H1 (cell line): ENCODE results near the gene FRMD4A. TPM values are rescaled to one million over a fixed set of nuclear protein-coding genes. Genes with fewer than 3 reads are reported as not detected.

ENCODE experiments used
- CTCF ChIA-PET: fragments of 300-600 bp; sonication (Branson Sonifier 250); formaldehyde crosslinking; loops from one replicate; lab custom pipeline; 2021; ENCODE audit not compliant: partially characterized antibody; lab: Charles Lee
- POLR2A ChIA-PET: fragments of 300-600 bp; sonication (Branson Sonifier 250); formaldehyde crosslinking; loops from one replicate; lab custom pipeline; 2021; ENCODE audit warnings: inconsistent platforms; ENCODE audit not compliant: partially characterized antibody; lab: Charles Lee
- DNase-seq, 2 experiments: peaks; one replicate each; pipeline versions ENCODE4 v3.0.0 to v3.0.0-alpha.2; 2010 to 2022; ENCODE audit warnings: low spot score in 2 of 2, low read depth in 1 of 2, mixed read lengths in 1 of 2
- FAIRE-seq: peaks from 2 replicates; lab custom pipeline; 2011; peaks lifted over from hg19 to GRCh38; lab: Jason Lieb, UNC
- H2AFZ ChIP-seq: 2 replicates; pipeline ENCODE4 v1.8.1; 2012; ENCODE audit warnings: low read length, inconsistent platforms
- H2AK5ac ChIP-seq: 2 replicates; pipeline ENCODE4 v1.6.1; 2013; ENCODE audit warnings: low read depth, low read length
- H2BK120ac ChIP-seq: replicated peaks from 2 replicates; pipeline ENCODE3; 2013; ENCODE audit warnings: low read depth, low read length, inconsistent platforms
- H2BK12ac ChIP-seq: 2 replicates; pipeline ENCODE4 v1.6.1; 2013; ENCODE audit warnings: low read depth, low read length
- H2BK15ac ChIP-seq: 2 replicates; pipeline ENCODE4 v1.6.1; 2013; ENCODE audit warnings: low read length
- H2BK20ac ChIP-seq: 2 replicates; pipeline ENCODE4 v1.6.1; 2013; ENCODE audit warnings: low read length
- H2BK5ac ChIP-seq: 2 replicates; pipeline ENCODE4 v1.6.1; 2013; ENCODE audit warnings: low read depth, low read length
- H3K14ac ChIP-seq: 2 replicates; pipeline ENCODE4 v1.6.1; 2013; ENCODE audit warnings: inconsistent platforms; ENCODE audit not compliant: insufficient read length
- H3K18ac ChIP-seq: 2 replicates; pipeline ENCODE4 v1.6.1; 2013; ENCODE audit warnings: low read length; ENCODE audit errors: extremely low read depth
- H3K23ac ChIP-seq: 2 replicates; pipeline ENCODE4 v1.6.1; 2013; ENCODE audit warnings: inconsistent platforms; ENCODE audit not compliant: insufficient read length
- H3K23me2 ChIP-seq: 2 replicates; pipeline ENCODE4 v1.6.1; 2013; ENCODE audit warnings: low read depth, low read length
- H3K27ac ChIP-seq: 2 replicates; pipeline ENCODE4 v1.6.1; 2011; ENCODE audit warnings: low read depth, low read length, inconsistent platforms
- H3K27me3 ChIP-seq, 4 experiments: replicated peaks in 1 of 4; 1 replicate in 1 of 4; 2 replicates in 3 of 4; pipeline versions ENCODE4 v1.6.1 to v1.8.1; 2011 to 2013; ENCODE audit warnings: low read length in 3 of 4, mild to moderate bottlenecking in 3 of 4, inconsistent platforms in 2 of 4, mixed read lengths in 2 of 4, moderate library complexity in 1 of 4; ENCODE audit not compliant: control insufficient read depth in 3 of 4, insufficient read depth in 3 of 4; ENCODE audit errors: extremely low read depth in 1 of 4
- H3K36me3 ChIP-seq, 4 experiments: 2 replicates each; pipeline versions ENCODE4 v1.6.1 to v1.8.1; 2011 to 2013; ENCODE audit warnings: mild to moderate bottlenecking in 4 of 4, low read length in 3 of 4, moderate library complexity in 2 of 4, control low read depth in 1 of 4, inconsistent platforms in 1 of 4; ENCODE audit not compliant: insufficient read depth in 4 of 4, control insufficient read depth in 2 of 4
- H3K4ac ChIP-seq: replicated peaks from 2 replicates; pipeline ENCODE3; 2013; ENCODE audit warnings: low read length, low read depth, mixed read lengths, inconsistent platforms; ENCODE audit not compliant: insufficient read length
- H3K4me1 ChIP-seq, 4 experiments: replicated peaks in 1 of 4; 1 replicate in 1 of 4; 2 replicates in 3 of 4; pipeline versions ENCODE4 v1.6.1 to v1.8.1; 2011 to 2013; ENCODE audit warnings: low read length in 3 of 4, inconsistent platforms in 2 of 4, mixed read lengths in 1 of 4; ENCODE audit not compliant: insufficient read depth in 4 of 4, control insufficient read depth in 3 of 4
- H3K4me2 ChIP-seq, 2 experiments: 2 replicates each; pipeline versions ENCODE4 v1.6.1 to v1.8.1; 2011 to 2013; ENCODE audit warnings: low read depth in 2 of 2, low read length in 2 of 2, control low read depth in 1 of 2, inconsistent platforms in 1 of 2, mild to moderate bottlenecking in 1 of 2; ENCODE audit not compliant: insufficient read depth in 1 of 2
- H3K4me3 ChIP-seq, 4 experiments: fragments of 200-600, 300-600 bp in 1 of 4; sonication (generic), shearing (Covaris generic), sonication (Bioruptor Twin) in 1 of 4; 2 replicates each; pipeline versions ENCODE4 v1.5.1 to v1.8.1; 2011 to 2016; ENCODE audit warnings: low read length in 4 of 4, low read depth in 3 of 4, control low read depth in 2 of 4, inconsistent platforms in 2 of 4, mild to moderate bottlenecking in 2 of 4, mixed read lengths in 1 of 4, moderate library complexity in 1 of 4; ENCODE audit not compliant: insufficient read depth in 2 of 4; ENCODE audit errors: extremely low read depth in 1 of 4
- H3K56ac ChIP-seq: replicated peaks from 2 replicates; pipeline ENCODE3; 2013; ENCODE audit warnings: low read depth, mild to moderate bottlenecking, mixed read lengths, low read length, inconsistent platforms; ENCODE audit not compliant: insufficient read length
- H3K79me1 ChIP-seq: 2 replicates; pipeline ENCODE4 v1.6.1; 2013; ENCODE audit warnings: low read depth, low read length, control low read depth
- H3K79me2 ChIP-seq, 2 experiments: 2 replicates each; pipeline versions ENCODE4 v1.6.1 to v1.8.1; 2012 to 2013; ENCODE audit warnings: low read length in 2 of 2, mild to moderate bottlenecking in 2 of 2, inconsistent platforms in 1 of 2; ENCODE audit not compliant: insufficient read depth in 2 of 2, control insufficient read depth in 1 of 2
- H3K9ac ChIP-seq, 4 experiments: replicated peaks in 1 of 4; 1 replicate in 1 of 4; 2 replicates in 3 of 4; pipeline versions ENCODE4 v1.6.1 to v1.8.1; 2011 to 2013; ENCODE audit warnings: low read depth in 3 of 4, low read length in 3 of 4, control low read depth in 2 of 4, mild to moderate bottlenecking in 2 of 4, moderate library complexity in 2 of 4, inconsistent platforms in 1 of 4; ENCODE audit errors: extremely low read depth in 1 of 4
- H3K9me3 ChIP-seq, 2 experiments: 2 replicates each; pipeline versions ENCODE4 v1.6.1 to v1.8.1; 2012 to 2013; ENCODE audit warnings: mild to moderate bottlenecking in 2 of 2, moderate library complexity in 2 of 2, control low read depth in 1 of 2, inconsistent platforms in 1 of 2, low read depth in 1 of 2, low read length in 1 of 2, mixed read lengths in 1 of 2; ENCODE audit not compliant: insufficient read depth in 2 of 2
- H4K20me1 ChIP-seq, 2 experiments: replicated peaks in 1 of 2; 2 replicates each; pipeline versions ENCODE3 to v1.8.1; 2011 to 2013; ENCODE audit warnings: inconsistent platforms in 2 of 2, low read length in 2 of 2, mild to moderate bottlenecking in 1 of 2; ENCODE audit not compliant: insufficient read depth in 2 of 2, control insufficient read depth in 1 of 2
- H4K5ac ChIP-seq: 2 replicates; pipeline ENCODE4 v1.6.1; 2013; ENCODE audit warnings: low read length, low read depth, mixed read lengths, inconsistent platforms; ENCODE audit not compliant: insufficient read length
- H4K8ac ChIP-seq: 2 replicates; pipeline ENCODE4 v1.8.0; 2013; ENCODE audit warnings: mild to moderate bottlenecking, moderate library complexity, low read length, inconsistent platforms; ENCODE audit not compliant: insufficient read depth; ENCODE audit errors: extremely low read depth
- H4K91ac ChIP-seq: replicated peaks from 2 replicates; pipeline ENCODE3; 2013; ENCODE audit warnings: low read length, mixed read lengths, inconsistent platforms; ENCODE audit not compliant: insufficient read length
- CBX8 ChIP-seq: fragments of 300-800, 300-1000 bp; sonication (generic); IDR thresholded peaks from 2 replicates; pipeline ENCODE4 v1.7.1; 2016; ENCODE audit warnings: low read depth, low read length, borderline replicate concordance
- CHD2 ChIP-seq: IDR thresholded peaks from 2 replicates; pipeline ENCODE4 v1.6.1; 2012; ENCODE audit warnings: low read length, improper control_type of control experiment
- GABPA ChIP-seq: IDR thresholded peaks from 2 replicates; pipeline ENCODE4 v1.6.1; 2011; ENCODE audit warnings: mild to moderate bottlenecking, low read length, moderate library complexity, borderline replicate concordance; ENCODE audit not compliant: insufficient read depth
- HDAC6 ChIP-seq: IDR thresholded peaks from one replicate; pipeline ENCODE4 v1.7.1; 2012; ENCODE audit warnings: low read depth, mild to moderate bottlenecking, inconsistent platforms, low read length, moderate library complexity
- RBBP5 ChIP-seq: IDR thresholded peaks from 2 replicates; pipeline ENCODE4 v1.7.1; 2012; ENCODE audit warnings: low read depth, mild to moderate bottlenecking, inconsistent platforms, low read length, moderate library complexity, borderline replicate concordance
- SIN3A ChIP-seq, 2 experiments: IDR thresholded peaks in 1 of 2; conservative IDR thresholded peaks in 1 of 2; 2 replicates each; pipeline ENCODE4 v1.6.1; 2011 to 2012; ENCODE audit warnings: low read length in 2 of 2, improper control_type of control experiment in 1 of 2, low read depth in 1 of 2, mild to moderate bottlenecking in 1 of 2
- SIX5 ChIP-seq: IDR thresholded peaks from 2 replicates; pipeline ENCODE4 v1.6.1; 2011; ENCODE audit warnings: mild to moderate bottlenecking, low read depth, low read length
- SUZ12 ChIP-seq: fragments of 200-600 bp; sonication (generic); IDR thresholded peaks from 2 replicates; pipeline ENCODE4 v1.6.1; 2012; ENCODE audit warnings: mild to moderate bottlenecking, inconsistent platforms, low read length, moderate library complexity, mixed read lengths
- whole genome bisulfite sequencing, 2 experiments: shearing (Covaris generic) in 1 of 2; methylation state at CpG; one replicate each; pipeline versions ENCODE4 v1.1.6 to v1.1.7; 2013 to 2015; ENCODE audit warnings: low lambda C conversion rate in 2 of 2, mixed read lengths in 2 of 2, inconsistent platforms in 1 of 2, low coverage in 1 of 2, missing lambda C conversion rate in 1 of 2; ENCODE audit not compliant: insufficient replicate concordance in 2 of 2, insufficient coverage in 1 of 2, insufficient read length in 1 of 2; ENCODE audit errors: extremely low coverage in 1 of 2, missing lambda C conversion rate in 1 of 2; 5-methylcytosine and 5-hydroxymethylcytosine counted together
- polyA plus RNA-seq, 7 experiments: library from polyadenylated mRNA; depleted of rRNA in 3 of 7; stranded (reverse) in 5 of 7; unstranded in 2 of 7; fragments of >200 nt in 5 of 7; fragments of 200-250 nt in 2 of 7; gene quantifications; 1 replicate in 5 of 7; 2 replicates in 1 of 7; 4 replicates in 1 of 7; pipeline versions ENCODE4 v1.2.1 to v1.2.3, GENCODE V29; 2011 to 2013; ENCODE audit warnings: missing spikeins in 2 of 7, mixed read lengths in 2 of 7
- total RNA-seq: library from RNA; stranded (reverse); fragmentation: NEBNext Ultra II Directional; extraction: Animal tissue kit (Norgen Biotek cat#: 25700); gene quantifications from 2 replicates; pipeline ENCODE4 v1.2.1, GENCODE V29; 2021
- TF ChIP-seq, protein P1 (sequence below): IDR thresholded peaks from 2 replicates; pipeline ENCODE4 v1.6.1; 2012; ENCODE audit warnings: inconsistent platforms

FRMD4A gene
- total and polyA plus RNA-seq, 2 of the 8 experiments (the other 6 are each of a cell fraction or from before 2014, with no cell fraction given) = 38.6 to 39.6 TPM

DNA sequence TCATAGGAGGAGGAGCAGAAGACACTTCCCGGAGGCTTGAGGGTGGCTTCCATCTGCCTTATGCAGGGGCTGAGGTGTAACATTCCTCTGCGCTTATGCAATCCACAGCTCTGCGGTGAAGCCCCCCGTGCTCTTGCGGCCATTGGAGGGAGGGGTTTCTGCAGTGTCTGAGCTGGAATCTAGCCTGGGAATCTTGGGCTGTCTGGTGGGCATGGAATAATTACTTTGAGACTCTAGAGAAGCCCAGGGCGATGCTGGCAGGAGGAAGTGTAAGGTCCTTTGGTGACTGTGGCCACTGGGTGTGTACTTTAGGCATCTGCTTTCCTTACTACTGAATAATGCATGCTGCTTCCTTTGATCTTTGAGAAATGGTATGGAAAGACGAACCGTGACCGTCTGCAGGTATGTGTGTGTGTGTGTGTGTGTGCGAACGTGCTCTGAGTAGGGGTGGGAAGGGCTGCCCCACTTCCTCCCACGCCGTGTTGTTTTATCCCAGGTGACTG lies 563.0 kb downstream of the FRMD4A start:
- no peaks in the 10 kb centered on the region for H3K79me2 ChIP-seq
- no peak overlapping the region for H3K4me2 ChIP-seq
- WGBS, 2 experiments = 89% methylated on average over 13 of the region's 13 CpGs; no CpG with 5 or more reads in 1 of the 2 experiments
- H2BK120ac ChIP-seq = no peak overlapping the region
- no peak overlapping the region for H2BK12ac ChIP-seq
- H3K36me3 ChIP-seq = no peaks in the 10 kb centered on the region
- H3K14ac ChIP-seq = no peak overlapping the region
- no peaks in the 10 kb centered on the region for H3K9me3 ChIP-seq
- H3K27me3 ChIP-seq = no peaks in the 10 kb centered on the region
- TF ChIP-seq HDAC6 (no peak), CHD2 (no peak), SUZ12 (no peak), RBBP5 (no peak), CBX8 (no peak), GABPA (no peak), SIN3A (conservative IDR thresholded peaks at IDR 0.05 in 1 of 2, IDR thresholded peaks at IDR 0.05 in 1 of 2; ENCODE audit: low read depth in 1 of 2, low read length in 2 of 2) (no peak), SIX5 (no peak)
- TF ChIP-seq, protein P1, sequence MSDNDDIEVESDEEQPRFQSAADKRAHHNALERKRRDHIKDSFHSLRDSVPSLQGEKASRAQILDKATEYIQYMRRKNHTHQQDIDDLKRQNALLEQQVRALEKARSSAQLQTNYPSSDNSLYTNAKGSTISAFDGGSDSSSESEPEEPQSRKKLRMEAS = no peak
- TF ChIP-seq, all 59 proteins: peak for 0
- ChIA-PET CTCF (interaction anchor here (0.6 to 4.3 kb wide), 4 partner anchors 9 to 127 kb away, joined by 3 to 14 read pairs (median 4); no protein-coding TSS in a partner anchor), POLR2A (no interaction called here)
- Histone ChIP-seq H3K79me1 (no peaks in the 10 kb centered on the region; the same call in 1 of the 2 replicates), H3K9ac (no peak overlapping the region), H3K56ac (no peak overlapping the region), H3K18ac (no peak overlapping the region), H3K4me1 (no peaks in the 10 kb centered on the region), H4K8ac (no peak overlapping the region; the same call in 1 of the 2 replicates), H4K5ac (no peak overlapping the region), H2AFZ (no peak overlapping the region), H3K23ac (no peak overlapping the region), H3K23me2 (no peaks in the 10 kb centered on the region), H2AK5ac (0 out of 2 replicates have a peak overlapping the region, but pooled peaks have one; percentile 28), H3K4ac (no peak overlapping the region), H2BK20ac (no peak overlapping the region), H3K4me3 (no peak overlapping the region), H3K27ac (no peak overlapping the region), H2BK15ac (no peak overlapping the region), H2BK5ac (no peak overlapping the region), H4K20me1 (no peaks in the 10 kb centered on the region), H4K91ac (no peak overlapping the region)
- DNase-seq (no peak), FAIRE-seq (no peak)
